ENCODE measurements around the gene KDM3A. TPM values are rescaled to one million over a fixed set of nuclear protein-coding genes. Genes with fewer than 3 reads are reported as not detected.

The KDM3A gene
- total and polyA plus RNA-seq, 10 of the 15 experiments (the other 5 are each of a cell fraction or from before 2014, with no cell fraction given) = 3.8 to 102 (median 11.1) TPM

GRCh38 chr2:86484385-86484784 lies 43.2 kb downstream of the KDM3A start:
- Histone ChIP-seq H3K9ac (ENCODE audit: control insufficient read depth, insufficient read depth, low read length) (no peak overlapping the region), H2AFZ (ENCODE audit: control insufficient read depth, low read depth, low read length) (no peak overlapping the region), H3K9me3 (replicated peaks; ENCODE audit: control insufficient read depth, insufficient read depth, low read length) (no peaks in the 10 kb centered on the region), H3K27me3 (replicated peaks in 1 of 2; ENCODE audit: control insufficient read depth in 2 of 2, insufficient read depth in 2 of 2, low read length in 1 of 2) (no peaks in the 10 kb centered on the region), H3K4me2 (ENCODE audit: control insufficient read depth, insufficient read depth) (no peak overlapping the region), H3K4me1 (ENCODE audit: control insufficient read depth, insufficient read depth, low read length) (no peaks in the 10 kb centered on the region), H4K20me1 (ENCODE audit: control insufficient read depth, insufficient read depth) (peaks cover 3% of the 10 kb centered on the region; the same call in 1 of the 2 replicates), H3K79me2 (ENCODE audit: control insufficient read depth, insufficient read depth, low read length) (no peaks in the 10 kb centered on the region), H3K27ac (ENCODE audit: control insufficient read depth, insufficient read depth) (no peak overlapping the region), H3K4me3 (no peak overlapping the region), H3K36me3 (ENCODE audit: control insufficient read depth in 2 of 2, insufficient read depth in 2 of 2, low read length in 1 of 2) (peaks cover 14 to 65% of the 10 kb centered on the region in 2 experiments)
- POLR2A ChIA-PET = no interaction called here
- no peak for FAIRE-seq
- BruUV-seq (replicated peaks) = no TSS peak
- TF ChIP-seq FOXK2 (IDR thresholded peaks at IDR 0.05) (no peak), SP1 (IDR thresholded peaks at IDR 0.05; ENCODE audit: low read depth, low read length) (no peak), RUNX3 (IDR thresholded peaks at IDR 0.05; ENCODE audit: low read length) (no peak), RELA (IDR thresholded peaks at IDR 0.05; ENCODE audit: borderline replicate concordance, partially characterized antibody) (no peak)
- no peak for DNase-seq (ENCODE audit: low read depth, low spot score)
- CTCF ChIA-PET = no interaction called here
- in situ Hi-C loops (cut with MboI) = no loop called here
- SMC1A ChIA-PET (ENCODE audit: uncharacterized antibody, unreplicated experiment) = no interaction called here
- no peak for ATAC-seq
- RAD21 ChIA-PET (ENCODE audit: unreplicated experiment) = no interaction called here
- WGBS (ENCODE audit: insufficient coverage, insufficient replicate concordance, low lambda C conversion rate, missing lambda C conversion rate) = 94% methylated on average over 3 of the region's 3 CpGs
- intact Hi-C loops (cut with micrococcal nuclease; ENCODE audit: unreplicated experiment) = no loop called here

DNA sequence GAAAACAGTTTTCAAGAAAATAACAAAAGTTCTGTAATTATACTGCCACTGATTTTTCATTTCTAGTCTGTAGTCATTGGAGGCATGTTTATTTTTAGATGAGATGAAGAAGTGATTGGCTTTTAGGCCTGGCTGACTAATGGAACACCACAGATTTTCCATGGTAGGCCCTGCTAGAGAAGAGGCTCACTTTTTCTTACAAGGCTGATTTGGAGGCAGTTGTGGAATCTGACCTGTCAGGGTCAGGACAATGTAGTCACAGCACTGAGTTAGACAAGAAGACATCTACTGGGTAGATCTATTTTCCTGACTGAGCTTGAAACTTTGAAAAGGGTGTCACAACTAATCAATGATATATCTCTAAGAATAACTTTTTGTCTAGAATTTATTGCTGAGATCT lies 43.9 kb downstream of the KDM3A start:
- Histone ChIP-seq H3K36me3 (ENCODE audit: control insufficient read depth in 2 of 2, insufficient read depth in 2 of 2, low read length in 1 of 2) (peaks cover 13 to 67% of the 10 kb centered on the region in 2 experiments), H3K27ac (ENCODE audit: control insufficient read depth, insufficient read depth) (no peak overlapping the region), H4K20me1 (ENCODE audit: control insufficient read depth, insufficient read depth) (peaks cover 3% of the 10 kb centered on the region; the same call in 1 of the 2 replicates), H3K9me3 (replicated peaks; ENCODE audit: control insufficient read depth, insufficient read depth, low read length) (no peaks in the 10 kb centered on the region), H3K4me1 (ENCODE audit: control insufficient read depth, insufficient read depth, low read length) (no peaks in the 10 kb centered on the region), H3K9ac (ENCODE audit: control insufficient read depth, insufficient read depth, low read length) (no peak overlapping the region), H3K4me3 (no peak overlapping the region), H2AFZ (ENCODE audit: control insufficient read depth, low read depth, low read length) (no peak overlapping the region), H3K4me2 (ENCODE audit: control insufficient read depth, insufficient read depth) (no peak overlapping the region), H3K27me3 (replicated peaks in 1 of 2; ENCODE audit: control insufficient read depth in 2 of 2, insufficient read depth in 2 of 2, low read length in 1 of 2) (no peaks in the 10 kb centered on the region), H3K79me2 (ENCODE audit: control insufficient read depth, insufficient read depth, low read length) (no peaks in the 10 kb centered on the region)
- in situ Hi-C loops (cut with MboI) (no loop called here), intact Hi-C loops (cut with micrococcal nuclease; ENCODE audit: unreplicated experiment) (no loop called here)
- ChIA-PET CTCF (no interaction called here), SMC1A (ENCODE audit: uncharacterized antibody, unreplicated experiment) (no interaction called here), POLR2A (no interaction called here), RAD21 (ENCODE audit: unreplicated experiment) (no interaction called here)
- ATAC-seq = no peak
- TF ChIP-seq ZNF217 (IDR thresholded peaks at IDR 0.05) = no peak
- no peak for TF ChIP-seq CEBPB (IDR thresholded peaks at IDR 0.05; ENCODE audit: borderline replicate concordance in 1 of 2, low read depth in 2 of 2, low read length in 2 of 2)
- TF ChIP-seq, protein P1, sequence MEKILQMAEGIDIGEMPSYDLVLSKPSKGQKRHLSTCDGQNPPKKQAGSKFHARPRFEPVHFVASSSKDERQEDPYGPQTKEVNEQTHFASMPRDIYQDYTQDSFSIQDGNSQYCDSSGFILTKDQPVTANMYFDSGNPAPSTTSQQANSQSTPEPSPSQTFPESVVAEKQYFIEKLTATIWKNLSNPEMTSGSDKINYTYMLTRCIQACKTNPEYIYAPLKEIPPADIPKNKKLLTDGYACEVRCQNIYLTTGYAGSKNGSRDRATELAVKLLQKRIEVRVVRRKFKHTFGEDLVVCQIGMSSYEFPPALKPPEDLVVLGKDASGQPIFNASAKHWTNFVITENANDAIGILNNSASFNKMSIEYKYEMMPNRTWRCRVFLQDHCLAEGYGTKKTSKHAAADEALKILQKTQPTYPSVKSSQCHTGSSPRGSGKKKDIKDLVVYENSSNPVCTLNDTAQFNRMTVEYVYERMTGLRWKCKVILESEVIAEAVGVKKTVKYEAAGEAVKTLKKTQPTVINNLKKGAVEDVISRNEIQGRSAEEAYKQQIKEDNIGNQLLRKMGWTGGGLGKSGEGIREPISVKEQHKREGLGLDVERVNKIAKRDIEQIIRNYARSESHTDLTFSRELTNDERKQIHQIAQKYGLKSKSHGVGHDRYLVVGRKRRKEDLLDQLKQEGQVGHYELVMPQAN (conservative IDR thresholded peaks at IDR 0.05) = no peak
- no peak for TF ChIP-seq RELA (IDR thresholded peaks at IDR 0.05; ENCODE audit: borderline replicate concordance, partially characterized antibody)
- TF ChIP-seq JUNB (IDR thresholded peaks at IDR 0.05) = no peak
- TF ChIP-seq BRCA1 (IDR thresholded peaks at IDR 0.05; ENCODE audit: low read depth, low read length) = no peak
- no peak for TF ChIP-seq KDM1A (IDR thresholded peaks at IDR 0.05; ENCODE audit: borderline replicate concordance)
- no peak for TF ChIP-seq CREM (IDR thresholded peaks at IDR 0.05; ENCODE audit: low read depth)
- no peak for TF ChIP-seq MTA2 (IDR thresholded peaks at IDR 0.05; ENCODE audit: low read depth)
- no peak for TF ChIP-seq CBX3 (IDR thresholded peaks at IDR 0.05; ENCODE audit: borderline replicate concordance, low read depth)
- no peak for TF ChIP-seq NR2F1 (conservative IDR thresholded peaks at IDR 0.05)
- no peak for TF ChIP-seq FOS (IDR thresholded peaks at IDR 0.05; ENCODE audit: borderline replicate concordance, extremely low read depth, insufficient read length)
- TF ChIP-seq KLF5 (IDR thresholded peaks at IDR 0.05; ENCODE audit: partially characterized antibody) = no peak
- no TSS peak for BruUV-seq (replicated peaks)
- FAIRE-seq = no peak
- no peak for DNase-seq (ENCODE audit: low read depth, low spot score)
